NCI-H2196 (cell line): ENCODE data around the gene SPAG7.

Source experiments
- DNase-seq: peaks from one replicate; lab custom pipeline; 2025; ENCODE audit not compliant: unreplicated experiment; lab: John Stamatoyannopoulos, UW

Gene SPAG7

GRCh38 chr17:4967539-4968485 lies at the start of gene SPAG7:
TSS of gene SPAG7 (minus strand) at chr17:4967817. CDS start at chr17:4967804, 13 bp downstream.
- peak; percentile 80 for DNase-seq

GRCh38 chr17:5014357-5014756 lies 46.7 kb upstream of the SPAG7 start:
- DNase-seq: no peak

- no peak for DNase-seq
Observed at GRCh38 chr17:5011928-5012327, 44.3 kb upstream of the SPAG7 start.

- DNase-seq: no peak
Observed at GRCh38 chr17:5003214-5003867, 35.7 kb upstream of the SPAG7 start.

- DNase-seq: no peak
Observed at GRCh38 chr17:5002121-5002788, 34.6 kb upstream of the SPAG7 start.

GRCh38 chr17:5000237-5000639 lies 32.6 kb upstream of the SPAG7 start:
- no peak for DNase-seq

GRCh38 chr17:4999430-5000093 lies 31.9 kb upstream of the SPAG7 start:
- DNase-seq: no peak

- no peak for DNase-seq
Observed at GRCh38 chr17:4998732-4999429, 31.3 kb upstream of the SPAG7 start.

- no peak for DNase-seq
Observed at GRCh38 chr17:4998027-4998731, 30.6 kb upstream of the SPAG7 start.

- DNase-seq: peak; percentile 84
Observed at GRCh38 chr17:4997302-4998026, 29.8 kb upstream of the SPAG7 start, which contains the start of the genes INCA1 and KIF1C. TSS of gene INCA1 (minus strand) at chr17:4997522. CDS start at chr17:4994437, 3,085 bp downstream. TSS of gene KIF1C (plus strand) at chr17:4997950. CDS start at chr17:5000247, 2,297 bp downstream.

GRCh38 chr17:4994081-4994595 lies 26.5 kb upstream of the SPAG7 start:
- no peak for DNase-seq

- DNase-seq: no peak
Observed at GRCh38 chr17:4987767-4988567, 20.4 kb upstream of the SPAG7 start.

GRCh38 chr17:4986951-4987766 lies 19.5 kb upstream of the SPAG7 start, which contains the start of gene CAMTA2:
TSS of gene CAMTA2 (minus strand) at chr17:4987675. CDS start at chr17:4986222, 1,453 bp downstream.
- DNase-seq: peak; percentile 46

GRCh38 chr17:4986403-4986802 lies 18.8 kb upstream of the SPAG7 start:
- no peak for DNase-seq

GRCh38 chr17:4982305-4982704 lies 14.7 kb upstream of the SPAG7 start:
- no peak for DNase-seq

GRCh38 chr17:4980644-4981216 lies 13.1 kb upstream of the SPAG7 start:
- DNase-seq: peak; percentile 10

GRCh38 chr17:4978726-4979125 lies 11.1 kb upstream of the SPAG7 start:
- no peak for DNase-seq
